ENCODE data around the gene LRP1B. TPM values are rescaled to one million over a fixed set of nuclear protein-coding genes. Genes with fewer than 3 reads are reported as not detected.

Gene LRP1B
- polyA plus RNA-seq, 1 of the 3 experiments (the other 2 are of a cell fraction): 0.28 TPM

DNA sequence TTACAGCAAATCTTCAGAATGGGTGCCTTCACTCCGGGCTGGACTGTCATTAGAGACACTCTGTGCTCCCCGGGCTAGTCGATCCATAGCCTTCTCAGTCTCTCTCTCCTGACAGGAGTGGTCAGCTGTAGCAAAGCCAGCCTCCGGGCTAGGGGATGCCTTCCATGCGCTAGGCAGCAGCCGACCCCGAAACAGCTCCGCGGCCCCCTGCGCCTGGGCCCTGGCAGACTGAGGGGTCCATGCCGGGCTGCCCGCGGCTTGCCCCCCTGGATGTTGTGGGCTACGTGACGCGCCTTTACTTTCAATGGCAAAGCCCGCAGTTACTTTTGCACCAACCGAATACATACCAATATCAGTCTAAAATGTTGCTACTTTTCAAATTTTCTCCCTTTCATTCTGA is 1447.2 kb downstream of the LRP1B start:
- H4K20me1 ChIP-seq (ENCODE audit: insufficient read depth): no peaks in the 10 kb centered on the region
- no peaks in the 10 kb centered on the region for H3F3A ChIP-seq (replicated peaks; ENCODE audit: insufficient read depth)
- no peaks in the 10 kb centered on the region; a peak in 1 of 4 replicates for H3K4me1 ChIP-seq (ENCODE audit: control insufficient read depth in 1 of 2, insufficient read depth in 2 of 2, low read depth in 1 of 2, low read length in 1 of 2)
- no peaks in the 10 kb centered on the region for H3K27me3 ChIP-seq (ENCODE audit: insufficient read depth)
- no peaks in the 10 kb centered on the region for H3K9me2 ChIP-seq
- no peak for DNase-seq
- H3K36me3 ChIP-seq (replicated peaks in 1 of 2; ENCODE audit: control insufficient read depth in 1 of 2, insufficient read depth in 2 of 2, low read length in 1 of 2): no peaks in the 10 kb centered on the region
- H3K9me3 ChIP-seq: no peaks in the 10 kb centered on the region
- CTCF ChIA-PET: no interaction called here
- H2AFZ ChIP-seq (ENCODE audit: low read depth): no peak overlapping the region
- POLR2A ChIA-PET: no interaction called here
- H3K79me2 ChIP-seq (ENCODE audit: insufficient read depth): no peaks in the 10 kb centered on the region
- WGBS (ENCODE audit: low lambda C conversion rate): 85% methylated on average over 15 of the region's 18 CpGs
- H3K4me2 ChIP-seq: no peak overlapping the region
- TF ChIP-seq SIN3A (IDR thresholded peaks at IDR 0.05; ENCODE audit: borderline replicate concordance, low read depth, low read length) (no peak), TAF1 (IDR thresholded peaks at IDR 0.05; ENCODE audit: borderline replicate concordance, low read depth, low read length) (no peak), RFX5 (IDR thresholded peaks at IDR 0.05; ENCODE audit: low read length) (no peak), RXRA (IDR thresholded peaks at IDR 0.05; ENCODE audit: borderline replicate concordance, low read depth) (no peak), EZH2phosphoT487 (IDR thresholded peaks at IDR 0.05; ENCODE audit: borderline replicate concordance, low read depth) (no peak)
- H3K4me3 ChIP-seq (ENCODE audit: low read depth in 2 of 2, low read length in 1 of 2): no peak overlapping the region
- H3K9ac ChIP-seq: no peak overlapping the region
- no peak overlapping the region for H3K27ac ChIP-seq (ENCODE audit: low read depth in 2 of 2, low read length in 1 of 2)

GRCh38 chr2:140680862-140681261 is 1450.0 kb downstream of the LRP1B start:
- ChIA-PET POLR2A (no interaction called here), CTCF (interaction anchor here (1.1 kb wide), 2 partner anchors 11 to 202 kb away, joined by 3 read pairs; no protein-coding TSS in a partner anchor)

DNA sequence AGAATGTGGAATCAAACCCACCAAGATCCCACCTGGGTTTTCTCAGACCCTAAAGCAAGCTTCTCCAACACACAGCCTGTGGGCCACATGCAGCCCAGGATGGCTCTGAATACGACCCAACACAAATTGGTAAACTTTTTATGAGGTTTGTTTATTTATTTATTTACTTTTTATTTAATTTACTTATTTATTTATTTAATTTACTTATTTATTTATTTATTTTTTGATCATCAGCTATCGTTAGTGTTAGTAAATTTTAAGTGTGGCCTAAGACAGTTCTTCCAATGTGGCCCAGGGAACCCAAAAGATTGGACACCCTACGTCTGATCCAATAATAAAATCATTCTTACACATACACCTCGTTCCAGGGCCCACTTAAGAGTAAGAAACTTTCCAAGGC is 1451.1 kb downstream of the LRP1B start:
- no peaks in the 10 kb centered on the region; a peak in 1 of 4 replicates for H3K4me1 ChIP-seq (ENCODE audit: control insufficient read depth in 1 of 2, insufficient read depth in 2 of 2, low read depth in 1 of 2, low read length in 1 of 2)
- H2AFZ ChIP-seq (ENCODE audit: low read depth): no peak overlapping the region
- no peaks in the 10 kb centered on the region for H4K20me1 ChIP-seq (ENCODE audit: insufficient read depth)
- H3K9ac ChIP-seq: no peak overlapping the region
- no peak for DNase-seq
- H3K9me2 ChIP-seq: no peaks in the 10 kb centered on the region
- TF ChIP-seq CHD2 (IDR thresholded peaks at IDR 0.05; ENCODE audit: low read length, partially characterized antibody) (no peak), ELF1 (IDR thresholded peaks at IDR 0.05) (no peak)
- H3K9me3 ChIP-seq: no peaks in the 10 kb centered on the region
- no peak overlapping the region for H3K4me2 ChIP-seq
- H3K27me3 ChIP-seq (ENCODE audit: insufficient read depth): no peaks in the 10 kb centered on the region
- no peak overlapping the region for H3K4me3 ChIP-seq (ENCODE audit: low read depth in 2 of 2, low read length in 1 of 2)
- 78% methylated on average over 4 of the region's 4 CpGs for WGBS (ENCODE audit: low lambda C conversion rate)
- ChIA-PET CTCF (interaction anchor here (0.7 kb wide), 1 partner anchor 94 kb away, joined by 3 read pairs; no protein-coding TSS in a partner anchor), POLR2A (no interaction called here)
- no peaks in the 10 kb centered on the region for H3F3A ChIP-seq (replicated peaks; ENCODE audit: insufficient read depth)
- H3K79me2 ChIP-seq (ENCODE audit: insufficient read depth): no peaks in the 10 kb centered on the region
- no peaks in the 10 kb centered on the region for H3K36me3 ChIP-seq (replicated peaks in 1 of 2; ENCODE audit: control insufficient read depth in 1 of 2, insufficient read depth in 2 of 2, low read length in 1 of 2)
- no peak overlapping the region for H3K27ac ChIP-seq (ENCODE audit: low read depth in 2 of 2, low read length in 1 of 2)

More at GRCh38 chr2:140680862-140681261, 1450.0 kb downstream of the LRP1B start:
- 79% methylated on average over 1 of the region's 1 CpG for WGBS (ENCODE audit: low lambda C conversion rate)
- Histone ChIP-seq H3K4me1 (ENCODE audit: control insufficient read depth in 1 of 2, insufficient read depth in 2 of 2, low read depth in 1 of 2, low read length in 1 of 2) (no peaks in the 10 kb centered on the region; a peak in 1 of 4 replicates), H3K9ac (no peak overlapping the region), H3K36me3 (replicated peaks in 1 of 2; ENCODE audit: control insufficient read depth in 1 of 2, insufficient read depth in 2 of 2, low read length in 1 of 2) (no peaks in the 10 kb centered on the region), H3K27me3 (ENCODE audit: insufficient read depth) (no peaks in the 10 kb centered on the region), H3K4me2 (no peak overlapping the region), H3F3A (replicated peaks; ENCODE audit: insufficient read depth) (no peaks in the 10 kb centered on the region), H3K4me3 (ENCODE audit: low read depth in 2 of 2, low read length in 1 of 2) (no peak overlapping the region), H3K9me3 (no peaks in the 10 kb centered on the region), H4K20me1 (ENCODE audit: insufficient read depth) (no peaks in the 10 kb centered on the region), H3K79me2 (ENCODE audit: insufficient read depth) (no peaks in the 10 kb centered on the region), H3K27ac (ENCODE audit: low read depth in 2 of 2, low read length in 1 of 2) (no peak overlapping the region), H2AFZ (ENCODE audit: low read depth) (no peak overlapping the region), H3K9me2 (no peaks in the 10 kb centered on the region)
- no peak for DNase-seq
- TF ChIP-seq, protein P1, sequence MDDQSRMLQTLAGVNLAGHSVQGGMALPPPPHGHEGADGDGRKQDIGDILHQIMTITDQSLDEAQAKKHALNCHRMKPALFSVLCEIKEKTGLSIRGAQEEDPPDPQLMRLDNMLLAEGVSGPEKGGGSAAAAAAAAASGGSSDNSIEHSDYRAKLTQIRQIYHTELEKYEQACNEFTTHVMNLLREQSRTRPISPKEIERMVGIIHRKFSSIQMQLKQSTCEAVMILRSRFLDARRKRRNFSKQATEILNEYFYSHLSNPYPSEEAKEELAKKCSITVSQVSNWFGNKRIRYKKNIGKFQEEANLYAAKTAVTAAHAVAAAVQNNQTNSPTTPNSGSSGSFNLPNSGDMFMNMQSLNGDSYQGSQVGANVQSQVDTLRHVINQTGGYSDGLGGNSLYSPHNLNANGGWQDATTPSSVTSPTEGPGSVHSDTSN (IDR thresholded peaks at IDR 0.05): no peak
